HL-60 (cell line): Measurements from ENCODE around the gene SDK1.

ENCODE experiments used
- SPI1 ChIP-seq: IDR thresholded peaks from 2 replicates; pipeline ENCODE4 v1.6.1; 2012; ENCODE audit warnings: low read depth, mild to moderate bottlenecking, borderline replicate concordance
- TF ChIP-seq, protein P1 (sequence below): IDR thresholded peaks from one replicate; pipeline ENCODE4 v1.5.1; 2011; ENCODE audit warnings: low read length, control low read depth, inconsistent platforms; ENCODE audit not compliant: insufficient read depth
- TF ChIP-seq, protein P2 (sequence below): IDR thresholded peaks from 2 replicates; pipeline ENCODE4 v1.6.1; 2012; ENCODE audit warnings: low read depth; ENCODE audit not compliant: insufficient replicate concordance

DNA sequence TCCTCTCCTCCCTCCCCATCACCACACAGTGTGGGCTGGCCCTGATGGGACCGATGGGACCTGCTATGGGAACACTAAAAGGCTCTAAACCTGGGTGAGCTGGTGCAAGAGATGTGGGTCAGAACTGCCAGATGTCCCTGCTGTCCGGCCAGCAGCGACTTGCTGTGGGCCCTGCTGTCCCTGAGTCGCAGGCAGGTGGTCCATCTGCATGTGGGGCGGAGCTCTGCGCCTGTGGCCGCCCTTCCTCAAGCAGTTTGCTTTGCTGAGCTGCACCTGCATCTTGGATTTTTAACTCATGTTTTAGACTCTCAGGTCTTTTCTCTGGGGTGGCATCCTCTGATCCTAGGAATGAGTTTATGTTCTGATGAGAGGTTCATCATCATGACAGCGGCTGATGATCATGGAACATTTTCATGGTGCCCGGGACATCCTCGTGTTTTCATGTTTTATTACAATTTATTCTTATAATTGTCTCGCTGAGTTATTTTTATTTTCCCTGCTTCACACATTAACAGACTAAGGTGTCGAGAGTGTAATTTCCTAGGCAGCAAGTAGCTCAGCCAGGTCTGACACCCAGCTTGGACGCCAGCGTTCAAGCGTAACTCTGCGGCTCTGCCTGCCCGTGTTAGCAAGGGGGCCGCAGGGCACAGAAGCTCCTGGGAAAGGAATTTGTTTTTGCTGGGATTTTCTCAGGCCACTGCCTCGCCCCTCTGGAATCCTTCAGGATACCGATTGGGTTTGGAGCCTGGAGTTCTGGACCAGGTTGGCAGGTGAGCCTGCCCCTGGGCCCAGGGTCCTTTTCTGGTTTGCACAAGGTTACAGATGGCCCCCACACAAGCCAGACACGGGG lies 765.8 kb downstream of the SDK1 start:
- TF ChIP-seq, protein P1, sequence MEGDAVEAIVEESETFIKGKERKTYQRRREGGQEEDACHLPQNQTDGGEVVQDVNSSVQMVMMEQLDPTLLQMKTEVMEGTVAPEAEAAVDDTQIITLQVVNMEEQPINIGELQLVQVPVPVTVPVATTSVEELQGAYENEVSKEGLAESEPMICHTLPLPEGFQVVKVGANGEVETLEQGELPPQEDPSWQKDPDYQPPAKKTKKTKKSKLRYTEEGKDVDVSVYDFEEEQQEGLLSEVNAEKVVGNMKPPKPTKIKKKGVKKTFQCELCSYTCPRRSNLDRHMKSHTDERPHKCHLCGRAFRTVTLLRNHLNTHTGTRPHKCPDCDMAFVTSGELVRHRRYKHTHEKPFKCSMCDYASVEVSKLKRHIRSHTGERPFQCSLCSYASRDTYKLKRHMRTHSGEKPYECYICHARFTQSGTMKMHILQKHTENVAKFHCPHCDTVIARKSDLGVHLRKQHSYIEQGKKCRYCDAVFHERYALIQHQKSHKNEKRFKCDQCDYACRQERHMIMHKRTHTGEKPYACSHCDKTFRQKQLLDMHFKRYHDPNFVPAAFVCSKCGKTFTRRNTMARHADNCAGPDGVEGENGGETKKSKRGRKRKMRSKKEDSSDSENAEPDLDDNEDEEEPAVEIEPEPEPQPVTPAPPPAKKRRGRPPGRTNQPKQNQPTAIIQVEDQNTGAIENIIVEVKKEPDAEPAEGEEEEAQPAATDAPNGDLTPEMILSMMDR: no peak
- TF ChIP-seq, protein P2, sequence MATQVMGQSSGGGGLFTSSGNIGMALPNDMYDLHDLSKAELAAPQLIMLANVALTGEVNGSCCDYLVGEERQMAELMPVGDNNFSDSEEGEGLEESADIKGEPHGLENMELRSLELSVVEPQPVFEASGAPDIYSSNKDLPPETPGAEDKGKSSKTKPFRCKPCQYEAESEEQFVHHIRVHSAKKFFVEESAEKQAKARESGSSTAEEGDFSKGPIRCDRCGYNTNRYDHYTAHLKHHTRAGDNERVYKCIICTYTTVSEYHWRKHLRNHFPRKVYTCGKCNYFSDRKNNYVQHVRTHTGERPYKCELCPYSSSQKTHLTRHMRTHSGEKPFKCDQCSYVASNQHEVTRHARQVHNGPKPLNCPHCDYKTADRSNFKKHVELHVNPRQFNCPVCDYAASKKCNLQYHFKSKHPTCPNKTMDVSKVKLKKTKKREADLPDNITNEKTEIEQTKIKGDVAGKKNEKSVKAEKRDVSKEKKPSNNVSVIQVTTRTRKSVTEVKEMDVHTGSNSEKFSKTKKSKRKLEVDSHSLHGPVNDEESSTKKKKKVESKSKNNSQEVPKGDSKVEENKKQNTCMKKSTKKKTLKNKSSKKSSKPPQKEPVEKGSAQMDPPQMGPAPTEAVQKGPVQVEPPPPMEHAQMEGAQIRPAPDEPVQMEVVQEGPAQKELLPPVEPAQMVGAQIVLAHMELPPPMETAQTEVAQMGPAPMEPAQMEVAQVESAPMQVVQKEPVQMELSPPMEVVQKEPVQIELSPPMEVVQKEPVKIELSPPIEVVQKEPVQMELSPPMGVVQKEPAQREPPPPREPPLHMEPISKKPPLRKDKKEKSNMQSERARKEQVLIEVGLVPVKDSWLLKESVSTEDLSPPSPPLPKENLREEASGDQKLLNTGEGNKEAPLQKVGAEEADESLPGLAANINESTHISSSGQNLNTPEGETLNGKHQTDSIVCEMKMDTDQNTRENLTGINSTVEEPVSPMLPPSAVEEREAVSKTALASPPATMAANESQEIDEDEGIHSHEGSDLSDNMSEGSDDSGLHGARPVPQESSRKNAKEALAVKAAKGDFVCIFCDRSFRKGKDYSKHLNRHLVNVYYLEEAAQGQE: no peak
- TF ChIP-seq SPI1: no peak
